ENCODE measurements around the gene XPR1. TPM values are rescaled to one million over a fixed set of nuclear protein-coding genes. Genes with fewer than 3 reads are reported as not detected.
"Not testable (repeated sequence)": the region's sequence is repeated elsewhere in the genome, so short reads cannot be mapped to it uniquely, and the experiment has no call there.

The XPR1 gene
- total RNA-seq, 3 donors from 2014 or later (not counting 1 experiment from before 2014, with no cell fraction given) = 14.8 to 18.2 (median 16.7) TPM

DNA sequence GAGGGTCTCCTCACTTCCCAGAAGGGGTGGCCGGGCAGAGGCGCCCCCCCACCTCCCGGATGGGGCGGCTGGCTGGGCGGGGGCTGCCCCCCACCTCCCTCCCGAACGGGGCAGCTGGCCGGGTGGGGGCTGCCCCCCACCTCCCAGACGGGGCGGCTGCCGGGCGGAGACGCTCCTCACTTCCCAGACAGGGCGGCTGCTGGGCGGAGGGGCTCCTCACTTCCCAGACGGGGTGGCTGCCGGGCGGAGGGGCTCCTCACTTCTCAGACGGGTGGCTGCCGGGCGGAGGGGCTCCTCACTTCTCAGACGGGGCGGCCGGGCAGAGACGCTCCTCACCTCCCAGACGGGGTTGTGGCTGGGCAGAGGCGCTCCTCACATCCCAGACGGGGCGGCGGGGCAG, 78.9 kb downstream of the XPR1 start:
- intact Hi-C loops (cut with micrococcal nuclease); H3K27ac ChIP-seq (ENCODE audit: low read length); H3K4me1 ChIP-seq (ENCODE audit: control insufficient read depth, insufficient read depth, low read length); H3K27ac Mint-ChIP-seq; H3K4me3 ChIP-seq (ENCODE audit: low read length); H3K36me3 Mint-ChIP-seq; H3K36me3 ChIP-seq (ENCODE audit: control insufficient read depth, insufficient read depth, low read length); H3K27me3 ChIP-seq (ENCODE audit: control insufficient read depth, insufficient read depth, low read length); H3K4me3 Mint-ChIP-seq; H3K9me3 ChIP-seq (ENCODE audit: control insufficient read depth, insufficient read depth, low read length); DNase-seq; H3K27me3 Mint-ChIP-seq (ENCODE audit: low read depth in 2 of 2); ATAC-seq: not testable (repeated sequence)
- 95% methylated on average over 26 of the region's 30 CpGs for WGBS (ENCODE audit: insufficient coverage)
- peaks cover 0 to 10% of the 10 kb centered on the region in 2 donors for H3K9me3 Mint-ChIP-seq
- peaks cover 20 to 24% of the 10 kb centered on the region in 2 donors for H3K4me1 Mint-ChIP-seq

DNA sequence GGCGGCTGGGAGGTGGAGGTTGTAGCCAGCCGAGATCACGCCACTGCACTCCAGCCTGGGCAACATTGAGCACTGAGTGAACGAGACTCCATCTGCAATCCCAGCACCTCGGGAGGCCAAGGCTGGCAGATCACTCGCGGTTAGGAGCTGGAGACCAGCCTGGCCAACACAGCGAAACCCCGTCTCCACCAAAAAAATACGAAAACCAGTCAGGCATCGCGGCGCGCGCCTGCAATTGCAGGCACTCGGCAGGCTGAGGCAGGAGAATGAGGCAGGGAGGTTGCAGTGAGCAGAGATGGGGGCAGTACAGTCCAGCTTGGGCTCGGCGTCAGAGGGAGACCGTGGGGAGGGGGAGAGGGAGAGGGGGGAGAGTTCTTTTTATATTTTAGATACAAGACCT, 79.4 kb downstream of the XPR1 start:
- H3K9me3 ChIP-seq (ENCODE audit: control insufficient read depth, insufficient read depth, low read length); H3K4me1 ChIP-seq (ENCODE audit: control insufficient read depth, insufficient read depth, low read length); H3K36me3 ChIP-seq (ENCODE audit: control insufficient read depth, insufficient read depth, low read length); intact Hi-C loops (cut with micrococcal nuclease); H3K36me3 Mint-ChIP-seq; DNase-seq; H3K27ac ChIP-seq (ENCODE audit: low read length); H3K27ac Mint-ChIP-seq; H3K27me3 Mint-ChIP-seq (ENCODE audit: low read depth in 2 of 2); H3K4me3 ChIP-seq (ENCODE audit: low read length); H3K4me3 Mint-ChIP-seq; H3K27me3 ChIP-seq (ENCODE audit: control insufficient read depth, insufficient read depth, low read length); ATAC-seq: not testable (repeated sequence)
- 97% methylated on average over 17 of the region's 19 CpGs for WGBS (ENCODE audit: insufficient coverage)
- H3K9me3 Mint-ChIP-seq = peaks cover 0 to 10% of the 10 kb centered on the region in 2 donors
- H3K4me1 Mint-ChIP-seq = peaks cover 21 to 25% of the 10 kb centered on the region in 2 donors

DNA sequence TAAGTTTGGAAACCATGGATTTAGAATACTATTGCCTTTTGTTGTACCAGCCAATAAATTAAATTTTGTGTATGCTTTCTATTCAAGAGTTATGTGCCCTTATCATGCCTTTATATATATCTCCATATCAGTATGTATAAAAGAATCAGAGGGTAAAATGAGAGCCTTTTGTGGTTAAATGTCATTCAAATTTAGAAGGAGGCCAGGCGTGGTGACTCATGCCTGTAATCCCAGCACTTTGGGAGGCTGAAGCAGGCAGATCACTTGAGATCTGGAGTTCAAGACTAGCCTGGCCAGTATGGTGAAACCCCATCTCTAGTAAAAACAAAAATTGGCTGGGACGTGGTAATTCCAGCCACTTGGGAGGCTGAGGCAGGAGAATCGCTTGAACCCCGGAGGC, 88.9 kb downstream of the XPR1 start:
- TF ChIP-seq, protein P1, sequence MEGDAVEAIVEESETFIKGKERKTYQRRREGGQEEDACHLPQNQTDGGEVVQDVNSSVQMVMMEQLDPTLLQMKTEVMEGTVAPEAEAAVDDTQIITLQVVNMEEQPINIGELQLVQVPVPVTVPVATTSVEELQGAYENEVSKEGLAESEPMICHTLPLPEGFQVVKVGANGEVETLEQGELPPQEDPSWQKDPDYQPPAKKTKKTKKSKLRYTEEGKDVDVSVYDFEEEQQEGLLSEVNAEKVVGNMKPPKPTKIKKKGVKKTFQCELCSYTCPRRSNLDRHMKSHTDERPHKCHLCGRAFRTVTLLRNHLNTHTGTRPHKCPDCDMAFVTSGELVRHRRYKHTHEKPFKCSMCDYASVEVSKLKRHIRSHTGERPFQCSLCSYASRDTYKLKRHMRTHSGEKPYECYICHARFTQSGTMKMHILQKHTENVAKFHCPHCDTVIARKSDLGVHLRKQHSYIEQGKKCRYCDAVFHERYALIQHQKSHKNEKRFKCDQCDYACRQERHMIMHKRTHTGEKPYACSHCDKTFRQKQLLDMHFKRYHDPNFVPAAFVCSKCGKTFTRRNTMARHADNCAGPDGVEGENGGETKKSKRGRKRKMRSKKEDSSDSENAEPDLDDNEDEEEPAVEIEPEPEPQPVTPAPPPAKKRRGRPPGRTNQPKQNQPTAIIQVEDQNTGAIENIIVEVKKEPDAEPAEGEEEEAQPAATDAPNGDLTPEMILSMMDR (IDR thresholded peaks at IDR 0.05) = no peak
- WGBS (ENCODE audit: insufficient coverage) = 98% methylated on average over 4 of the region's 4 CpGs

DNA sequence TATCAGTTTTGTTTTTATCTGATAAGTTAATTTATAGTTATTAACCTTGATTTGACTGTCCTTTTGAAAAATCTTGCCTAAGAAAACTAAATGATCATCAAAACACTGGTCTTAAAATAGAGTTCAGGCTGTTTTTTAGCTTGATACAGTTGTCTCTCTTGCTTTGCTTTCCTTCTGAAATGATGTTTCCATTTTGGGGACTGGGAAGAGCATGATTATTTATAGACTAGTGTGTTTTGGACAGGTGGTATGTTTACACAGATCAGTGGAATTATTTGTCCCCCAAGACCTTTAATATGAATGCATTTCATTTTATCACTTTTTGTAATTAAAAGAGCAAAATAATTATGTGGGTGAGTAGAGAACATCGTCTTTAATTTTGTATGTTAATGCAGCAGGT, 90.8 kb downstream of the XPR1 start:
- Mint-ChIP-seq H3K27ac (no peak overlapping the region), H3K9me3 (no peaks in the 10 kb centered on the region), H3K4me1 (peaks cover 11 to 12% of the 10 kb centered on the region in 2 donors), H3K27me3 (ENCODE audit: low read depth in 2 of 2) (no peaks in the 10 kb centered on the region), H3K36me3 (no peaks in the 10 kb centered on the region), H3K4me3 (no peak overlapping the region)
- Histone ChIP-seq H3K27ac (ENCODE audit: low read length) (no peak overlapping the region), H3K4me3 (ENCODE audit: low read length) (no peak overlapping the region), H3K36me3 (ENCODE audit: control insufficient read depth, insufficient read depth, low read length) (no peaks in the 10 kb centered on the region), H3K9me3 (ENCODE audit: control insufficient read depth, insufficient read depth, low read length) (peaks cover 3% of the 10 kb centered on the region), H3K27me3 (ENCODE audit: control insufficient read depth, insufficient read depth, low read length) (no peaks in the 10 kb centered on the region), H3K4me1 (ENCODE audit: control insufficient read depth, insufficient read depth, low read length) (no peaks in the 10 kb centered on the region)
- no peak for ATAC-seq
- TF ChIP-seq, protein P1 (IDR thresholded peaks at IDR 0.05) = no peak
- intact Hi-C loops (cut with micrococcal nuclease) = no loop called here
- WGBS (ENCODE audit: insufficient coverage) = no CpG with 5 or more reads among the region's 1 CpG
- no peak for DNase-seq

More for the DNA sequence above, 88.9 kb downstream of the XPR1 start:
- H3K4me3 Mint-ChIP-seq = no peak overlapping the region
- no peaks in the 10 kb centered on the region for H3K9me3 Mint-ChIP-seq
- Histone ChIP-seq H3K9me3 (ENCODE audit: control insufficient read depth, insufficient read depth, low read length) (no peaks in the 10 kb centered on the region), H3K27ac (ENCODE audit: low read length) (no peak overlapping the region), H3K4me3 (ENCODE audit: low read length) (no peak overlapping the region), H3K27me3 (ENCODE audit: control insufficient read depth, insufficient read depth, low read length) (no peaks in the 10 kb centered on the region), H3K36me3 (ENCODE audit: control insufficient read depth, insufficient read depth, low read length) (no peaks in the 10 kb centered on the region), H3K4me1 (ENCODE audit: control insufficient read depth, insufficient read depth, low read length) (no peaks in the 10 kb centered on the region)
- H3K4me1 Mint-ChIP-seq = peaks cover 17 to 19% of the 10 kb centered on the region in 2 donors
- no peaks in the 10 kb centered on the region for H3K36me3 Mint-ChIP-seq
- H3K27ac Mint-ChIP-seq = no peak overlapping the region
- no peaks in the 10 kb centered on the region for H3K27me3 Mint-ChIP-seq (ENCODE audit: low read depth in 2 of 2)
- intact Hi-C loops (cut with micrococcal nuclease) = no loop called here
- DNase-seq (no peak), ATAC-seq (no peak)

All from natural killer cell (primary cell).